ENCODE data around the gene COL3A1.

The COL3A1 gene

DNA sequence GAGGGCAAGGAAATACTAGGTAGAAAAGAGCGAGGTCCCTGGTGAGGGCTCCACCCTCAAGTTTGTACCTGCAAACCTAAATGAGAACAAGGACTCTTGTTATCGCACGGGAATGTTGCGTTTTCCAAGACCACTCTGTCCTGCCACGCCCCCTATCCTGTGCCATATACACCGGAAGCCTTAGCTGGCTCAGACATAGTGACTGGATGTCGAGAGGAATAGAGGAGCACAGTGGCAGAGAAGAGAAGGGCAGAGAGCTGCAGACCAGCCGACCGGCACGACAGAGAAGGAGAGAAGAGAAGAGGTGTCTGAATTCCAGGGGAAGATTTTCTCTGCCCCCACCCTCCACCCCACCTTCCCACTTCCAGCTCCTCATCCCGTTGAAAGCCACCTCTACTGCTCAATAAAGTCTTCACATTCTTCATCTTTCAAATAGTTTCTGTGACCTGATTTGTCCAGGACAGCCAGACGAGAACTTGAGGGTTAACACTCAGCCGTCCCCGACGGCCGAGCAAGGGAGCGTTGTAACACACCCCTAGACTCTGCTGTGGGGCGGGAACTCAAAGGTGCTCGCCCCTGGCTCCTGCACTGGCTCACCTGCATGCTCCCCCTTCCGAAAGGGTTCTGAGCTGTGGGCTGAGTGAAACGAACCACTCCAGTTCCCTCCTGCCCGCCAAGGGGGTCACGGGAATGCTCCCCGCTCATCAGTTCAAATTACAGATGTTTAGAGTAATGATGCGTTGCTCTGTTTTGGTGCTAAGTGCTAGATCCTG is 24.9 kb upstream of the COL3A1 start:
- TF ChIP-seq, protein P1, sequence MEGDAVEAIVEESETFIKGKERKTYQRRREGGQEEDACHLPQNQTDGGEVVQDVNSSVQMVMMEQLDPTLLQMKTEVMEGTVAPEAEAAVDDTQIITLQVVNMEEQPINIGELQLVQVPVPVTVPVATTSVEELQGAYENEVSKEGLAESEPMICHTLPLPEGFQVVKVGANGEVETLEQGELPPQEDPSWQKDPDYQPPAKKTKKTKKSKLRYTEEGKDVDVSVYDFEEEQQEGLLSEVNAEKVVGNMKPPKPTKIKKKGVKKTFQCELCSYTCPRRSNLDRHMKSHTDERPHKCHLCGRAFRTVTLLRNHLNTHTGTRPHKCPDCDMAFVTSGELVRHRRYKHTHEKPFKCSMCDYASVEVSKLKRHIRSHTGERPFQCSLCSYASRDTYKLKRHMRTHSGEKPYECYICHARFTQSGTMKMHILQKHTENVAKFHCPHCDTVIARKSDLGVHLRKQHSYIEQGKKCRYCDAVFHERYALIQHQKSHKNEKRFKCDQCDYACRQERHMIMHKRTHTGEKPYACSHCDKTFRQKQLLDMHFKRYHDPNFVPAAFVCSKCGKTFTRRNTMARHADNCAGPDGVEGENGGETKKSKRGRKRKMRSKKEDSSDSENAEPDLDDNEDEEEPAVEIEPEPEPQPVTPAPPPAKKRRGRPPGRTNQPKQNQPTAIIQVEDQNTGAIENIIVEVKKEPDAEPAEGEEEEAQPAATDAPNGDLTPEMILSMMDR (conservative IDR thresholded peaks at IDR 0.05; ENCODE audit: low read depth, low read length): no peak
- DNase-seq (ENCODE audit: low read depth): no peak
- no peak overlapping the region for H3K4me3 ChIP-seq (ENCODE audit: low read length)

DNA sequence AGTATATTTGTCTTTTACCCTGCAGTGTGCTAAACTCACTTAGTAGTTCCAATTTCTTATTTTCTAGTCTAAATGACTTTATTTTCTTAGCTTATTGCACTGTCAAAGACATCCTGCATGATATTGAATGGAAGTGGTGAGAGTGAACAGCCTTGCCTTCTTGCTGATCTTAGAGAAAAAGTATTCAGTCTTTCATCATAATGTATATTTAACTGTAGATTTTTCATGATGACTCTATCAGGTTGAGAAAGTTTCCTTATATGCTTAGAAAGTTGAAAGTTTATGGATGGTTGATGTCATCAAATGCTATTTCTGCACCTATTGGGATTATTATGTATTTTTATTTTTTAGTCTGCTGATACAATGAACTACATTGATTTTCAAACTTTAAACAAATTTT is 21.3 kb upstream of the COL3A1 start:
- DNase-seq (ENCODE audit: low read depth): no peak
- TF ChIP-seq, protein P1 (conservative IDR thresholded peaks at IDR 0.05; ENCODE audit: low read depth, low read length): no peak
- H3K4me3 ChIP-seq (ENCODE audit: low read length): no peak overlapping the region

DNA sequence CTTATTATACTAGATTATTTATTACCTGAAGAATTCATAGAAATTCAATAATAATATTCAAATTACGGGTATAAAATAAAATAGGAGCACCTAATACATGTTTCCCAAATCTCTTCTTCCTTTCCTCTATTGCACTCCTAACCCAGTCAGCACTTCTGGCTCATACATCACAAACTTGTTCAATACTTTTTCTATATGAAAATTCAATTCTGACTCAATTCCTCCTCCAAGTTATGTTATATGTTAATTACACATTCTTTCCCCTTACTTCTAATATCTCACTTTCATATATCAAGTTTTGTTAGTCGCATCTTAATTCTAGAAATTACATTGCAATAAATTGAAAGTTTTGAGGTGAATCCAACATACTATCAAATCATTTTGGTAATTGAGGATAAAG is 17.9 kb upstream of the COL3A1 start:
- no peak overlapping the region for H3K4me3 ChIP-seq (ENCODE audit: low read length)
- DNase-seq (ENCODE audit: low read depth): no peak
- TF ChIP-seq, protein P1 (conservative IDR thresholded peaks at IDR 0.05; ENCODE audit: low read depth, low read length): no peak

DNA sequence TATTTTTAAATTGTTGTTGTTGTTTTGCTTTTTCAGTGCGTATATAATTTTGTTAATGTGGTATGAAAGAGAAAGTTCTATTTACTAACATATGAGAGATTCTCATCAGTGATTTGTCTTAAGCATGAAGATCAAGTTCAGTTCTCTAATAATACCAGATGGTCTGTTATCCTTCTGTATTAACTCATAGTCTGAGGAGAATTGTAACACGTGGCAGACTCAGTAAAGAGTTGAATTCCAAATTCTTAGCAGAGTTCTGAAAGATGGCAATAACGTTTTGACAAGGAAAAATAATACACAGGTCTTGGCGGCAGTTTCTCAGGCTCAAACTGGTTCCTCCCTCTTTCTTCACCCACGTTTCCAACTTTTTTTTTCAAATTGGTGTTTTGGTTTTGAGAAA is 17.2 kb upstream of the COL3A1 start:
- TF ChIP-seq, protein P1 (conservative IDR thresholded peaks at IDR 0.05; ENCODE audit: low read depth, low read length): no peak
- no peak overlapping the region for H3K4me3 ChIP-seq (ENCODE audit: low read length)
- DNase-seq (ENCODE audit: low read depth): no peak

DNA sequence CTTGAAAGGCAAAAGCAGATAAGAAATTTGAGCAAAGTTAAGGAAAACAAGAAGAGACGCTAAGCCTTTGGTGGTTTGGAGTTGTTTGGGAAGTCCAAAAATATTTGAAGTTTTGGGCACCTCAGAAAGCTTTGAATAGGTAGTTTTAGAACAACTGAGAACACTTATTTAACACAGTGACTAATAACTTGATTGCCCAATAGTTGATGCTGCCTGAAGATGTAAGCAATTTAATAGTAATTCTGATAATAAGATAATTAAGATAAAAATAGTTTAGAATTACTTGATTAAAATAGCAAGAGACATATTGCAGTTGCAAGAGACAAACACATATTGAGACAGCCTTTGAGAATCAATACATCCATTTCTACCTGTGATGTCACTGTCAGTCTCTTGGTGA is 16.5 kb upstream of the COL3A1 start:
- H3K4me3 ChIP-seq (ENCODE audit: low read length): no peak overlapping the region
- no peak for DNase-seq (ENCODE audit: low read depth)
- TF ChIP-seq, protein P1 (conservative IDR thresholded peaks at IDR 0.05; ENCODE audit: low read depth, low read length): no peak

DNA sequence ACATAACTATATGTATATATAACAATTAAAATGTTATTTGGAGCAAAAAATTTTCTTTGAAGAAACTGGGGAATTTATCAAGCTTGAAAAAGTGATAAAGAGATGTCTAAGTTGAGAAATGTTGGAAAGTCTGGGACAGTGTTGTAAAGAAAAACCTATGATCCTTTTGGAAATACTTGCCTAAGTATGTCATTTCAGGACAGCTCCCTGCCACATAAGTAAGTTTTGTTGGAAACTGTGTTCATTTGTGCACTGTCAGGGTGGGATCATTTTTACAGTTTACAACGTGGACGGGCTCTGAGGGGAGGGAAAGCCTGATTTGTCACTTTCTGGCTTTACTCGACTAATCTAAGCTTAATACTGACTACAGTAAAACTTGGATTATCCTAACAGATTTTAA is 10.4 kb upstream of the COL3A1 start:
- TF ChIP-seq, protein P1 (conservative IDR thresholded peaks at IDR 0.05; ENCODE audit: low read depth, low read length): no peak
- DNase-seq (ENCODE audit: low read depth): no peak
- no peak overlapping the region for H3K4me3 ChIP-seq (ENCODE audit: low read length)

DNA sequence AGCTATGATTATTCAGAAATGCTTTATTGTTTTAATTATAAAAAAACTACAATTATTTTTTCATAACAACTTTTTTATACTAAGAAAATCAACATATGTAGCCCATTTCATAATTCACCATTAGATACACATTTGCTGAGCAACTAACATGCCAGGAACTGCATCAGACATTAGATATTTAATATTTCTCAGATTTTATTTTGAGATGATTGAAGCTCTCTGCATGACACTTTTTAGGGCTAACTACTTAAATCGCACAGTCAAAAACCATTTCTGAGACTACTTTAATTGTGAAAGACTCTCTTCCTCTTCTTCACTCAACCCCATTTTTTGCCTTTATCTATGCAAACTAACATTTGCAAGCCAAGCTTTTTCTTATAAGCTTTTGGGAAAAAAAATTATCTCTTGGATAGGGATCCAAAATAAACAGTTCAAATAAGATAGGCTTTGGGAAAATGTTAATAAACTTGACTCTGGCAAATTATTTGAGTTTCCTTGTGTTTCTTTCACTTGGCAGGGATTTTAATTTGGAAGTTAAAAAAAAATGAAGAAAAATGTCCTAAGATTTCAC is 9.1 kb upstream of the COL3A1 start:
- TF ChIP-seq, protein P1 (conservative IDR thresholded peaks at IDR 0.05; ENCODE audit: low read depth, low read length): no peak
- DNase-seq (ENCODE audit: low read depth): no peak
- no peak overlapping the region for H3K4me3 ChIP-seq (ENCODE audit: low read length)

Data from retinal pigment epithelial cell (primary cell).